Measurements from ENCODE around the gene KCNC4. TPM values are rescaled to one million over a fixed set of nuclear protein-coding genes. Genes with fewer than 3 reads are reported as not detected.

Gene KCNC4
- polyA plus RNA-seq, 1 donor from 2014 or later, result 0.57 TPM

DNA sequence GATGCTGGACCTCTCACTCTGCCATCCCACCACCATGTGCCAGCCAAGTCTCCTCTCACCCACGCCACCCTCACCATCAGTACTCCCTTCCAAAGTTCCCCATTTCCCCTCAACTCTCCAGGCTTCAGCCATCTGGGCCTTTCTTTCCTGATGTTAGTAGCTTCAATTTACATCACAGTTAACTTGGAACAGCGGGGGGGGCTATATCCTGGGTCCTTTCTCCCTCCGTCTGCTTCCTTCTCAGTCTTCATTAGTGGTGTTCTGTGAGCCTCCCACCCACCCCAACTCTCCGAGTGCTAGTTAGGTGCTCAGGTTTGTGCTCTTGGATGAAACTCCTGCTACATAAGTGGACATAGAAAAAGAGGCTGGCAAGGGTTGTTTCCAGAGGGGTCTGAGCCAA, 31.9 kb downstream of the KCNC4 start:
- Histone ChIP-seq H3K9me3 (ENCODE audit: low read length) (no peaks in the 10 kb centered on the region), H3K4me2 (ENCODE audit: low read length) (no peak overlapping the region), H3F3A (ENCODE audit: insufficient read depth, low read length, poor library complexity, severe bottlenecking) (no peaks in the 10 kb centered on the region), H3K9ac (ENCODE audit: low read length) (no peak overlapping the region), H3K79me2 (replicated peaks; ENCODE audit: insufficient read depth, low read length) (no peaks in the 10 kb centered on the region), H3K27ac (ENCODE audit: low read length) (no peak overlapping the region), H3K36me3 (ENCODE audit: insufficient read depth, low read length) (no peaks in the 10 kb centered on the region), H2AFZ (ENCODE audit: low read depth, low read length) (no peak overlapping the region), H4K20me1 (ENCODE audit: insufficient read depth) (no peaks in the 10 kb centered on the region), H3K4me3 (ENCODE audit: low read length) (no peak overlapping the region), H3K27me3 (ENCODE audit: insufficient read depth, low read depth, low read length) (no peaks in the 10 kb centered on the region), H3K9me2 (ENCODE audit: insufficient read depth, low read length) (no peaks in the 10 kb centered on the region)
- TF ChIP-seq TAF1 (IDR thresholded peaks at IDR 0.05; ENCODE audit: low read depth) (no peak), SMC3 (conservative IDR thresholded peaks at IDR 0.05; ENCODE audit: poor library complexity) (no peak), MXI1 (conservative IDR thresholded peaks at IDR 0.05; ENCODE audit: poor library complexity, severe bottlenecking) (no peak), RAD21 (conservative IDR thresholded peaks at IDR 0.05) (no peak), EZH2 (IDR thresholded peaks at IDR 0.05; ENCODE audit: borderline replicate concordance, insufficient read depth, low read length, poor library complexity, severe bottlenecking) (no peak), EP300 (conservative IDR thresholded peaks at IDR 0.05; ENCODE audit: poor library complexity, severe bottlenecking) (no peak), POLR2AphosphoS5 (IDR thresholded peaks at IDR 0.05) (no peak)
- TF ChIP-seq, protein P1, sequence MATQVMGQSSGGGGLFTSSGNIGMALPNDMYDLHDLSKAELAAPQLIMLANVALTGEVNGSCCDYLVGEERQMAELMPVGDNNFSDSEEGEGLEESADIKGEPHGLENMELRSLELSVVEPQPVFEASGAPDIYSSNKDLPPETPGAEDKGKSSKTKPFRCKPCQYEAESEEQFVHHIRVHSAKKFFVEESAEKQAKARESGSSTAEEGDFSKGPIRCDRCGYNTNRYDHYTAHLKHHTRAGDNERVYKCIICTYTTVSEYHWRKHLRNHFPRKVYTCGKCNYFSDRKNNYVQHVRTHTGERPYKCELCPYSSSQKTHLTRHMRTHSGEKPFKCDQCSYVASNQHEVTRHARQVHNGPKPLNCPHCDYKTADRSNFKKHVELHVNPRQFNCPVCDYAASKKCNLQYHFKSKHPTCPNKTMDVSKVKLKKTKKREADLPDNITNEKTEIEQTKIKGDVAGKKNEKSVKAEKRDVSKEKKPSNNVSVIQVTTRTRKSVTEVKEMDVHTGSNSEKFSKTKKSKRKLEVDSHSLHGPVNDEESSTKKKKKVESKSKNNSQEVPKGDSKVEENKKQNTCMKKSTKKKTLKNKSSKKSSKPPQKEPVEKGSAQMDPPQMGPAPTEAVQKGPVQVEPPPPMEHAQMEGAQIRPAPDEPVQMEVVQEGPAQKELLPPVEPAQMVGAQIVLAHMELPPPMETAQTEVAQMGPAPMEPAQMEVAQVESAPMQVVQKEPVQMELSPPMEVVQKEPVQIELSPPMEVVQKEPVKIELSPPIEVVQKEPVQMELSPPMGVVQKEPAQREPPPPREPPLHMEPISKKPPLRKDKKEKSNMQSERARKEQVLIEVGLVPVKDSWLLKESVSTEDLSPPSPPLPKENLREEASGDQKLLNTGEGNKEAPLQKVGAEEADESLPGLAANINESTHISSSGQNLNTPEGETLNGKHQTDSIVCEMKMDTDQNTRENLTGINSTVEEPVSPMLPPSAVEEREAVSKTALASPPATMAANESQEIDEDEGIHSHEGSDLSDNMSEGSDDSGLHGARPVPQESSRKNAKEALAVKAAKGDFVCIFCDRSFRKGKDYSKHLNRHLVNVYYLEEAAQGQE (IDR thresholded peaks at IDR 0.05; ENCODE audit: borderline replicate concordance), result no peak
- TF ChIP-seq, protein P2, sequence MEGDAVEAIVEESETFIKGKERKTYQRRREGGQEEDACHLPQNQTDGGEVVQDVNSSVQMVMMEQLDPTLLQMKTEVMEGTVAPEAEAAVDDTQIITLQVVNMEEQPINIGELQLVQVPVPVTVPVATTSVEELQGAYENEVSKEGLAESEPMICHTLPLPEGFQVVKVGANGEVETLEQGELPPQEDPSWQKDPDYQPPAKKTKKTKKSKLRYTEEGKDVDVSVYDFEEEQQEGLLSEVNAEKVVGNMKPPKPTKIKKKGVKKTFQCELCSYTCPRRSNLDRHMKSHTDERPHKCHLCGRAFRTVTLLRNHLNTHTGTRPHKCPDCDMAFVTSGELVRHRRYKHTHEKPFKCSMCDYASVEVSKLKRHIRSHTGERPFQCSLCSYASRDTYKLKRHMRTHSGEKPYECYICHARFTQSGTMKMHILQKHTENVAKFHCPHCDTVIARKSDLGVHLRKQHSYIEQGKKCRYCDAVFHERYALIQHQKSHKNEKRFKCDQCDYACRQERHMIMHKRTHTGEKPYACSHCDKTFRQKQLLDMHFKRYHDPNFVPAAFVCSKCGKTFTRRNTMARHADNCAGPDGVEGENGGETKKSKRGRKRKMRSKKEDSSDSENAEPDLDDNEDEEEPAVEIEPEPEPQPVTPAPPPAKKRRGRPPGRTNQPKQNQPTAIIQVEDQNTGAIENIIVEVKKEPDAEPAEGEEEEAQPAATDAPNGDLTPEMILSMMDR (IDR thresholded peaks at IDR 0.05; ENCODE audit: poor library complexity, severe bottlenecking), result no peak

DNA sequence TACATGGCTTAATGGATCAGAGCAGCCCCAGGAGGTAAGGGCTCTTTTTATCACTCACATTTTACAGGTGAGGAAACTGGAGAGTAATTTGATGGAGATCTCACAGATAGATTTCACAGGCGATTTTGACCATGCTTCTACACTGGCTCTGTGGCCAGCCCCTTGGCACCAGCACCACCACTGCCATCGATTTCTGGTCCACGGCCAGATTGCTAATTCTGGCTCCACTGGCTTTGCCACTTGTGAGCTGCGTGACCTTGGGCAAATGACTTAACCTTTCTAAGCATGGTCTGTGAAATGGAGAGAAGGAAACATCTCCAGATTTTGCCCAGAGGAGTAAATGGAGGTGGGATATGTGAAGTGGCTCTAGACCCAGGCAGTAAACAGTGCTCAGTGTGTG, 32.6 kb downstream of the KCNC4 start:
- no peaks in the 10 kb centered on the region for H3K9me2 ChIP-seq (ENCODE audit: insufficient read depth, low read length)
- TF ChIP-seq, protein P2 (IDR thresholded peaks at IDR 0.05; ENCODE audit: poor library complexity, severe bottlenecking), result no peak
- TF ChIP-seq EZH2 (IDR thresholded peaks at IDR 0.05; ENCODE audit: borderline replicate concordance, insufficient read depth, low read length, poor library complexity, severe bottlenecking), result no peak
- TF ChIP-seq MXI1 (conservative IDR thresholded peaks at IDR 0.05; ENCODE audit: poor library complexity, severe bottlenecking), result no peak
- no peak for TF ChIP-seq EP300 (conservative IDR thresholded peaks at IDR 0.05; ENCODE audit: poor library complexity, severe bottlenecking)
- no peak for TF ChIP-seq TAF1 (IDR thresholded peaks at IDR 0.05; ENCODE audit: low read depth)
- TF ChIP-seq, protein P1 (IDR thresholded peaks at IDR 0.05; ENCODE audit: borderline replicate concordance), result no peak
- TF ChIP-seq RAD21 (conservative IDR thresholded peaks at IDR 0.05), result no peak
- TF ChIP-seq SMC3 (conservative IDR thresholded peaks at IDR 0.05; ENCODE audit: poor library complexity), result no peak
- no peak for TF ChIP-seq POLR2AphosphoS5 (IDR thresholded peaks at IDR 0.05)
- H3K27me3 ChIP-seq (ENCODE audit: insufficient read depth, low read depth, low read length), result no peaks in the 10 kb centered on the region
- H4K20me1 ChIP-seq (ENCODE audit: insufficient read depth), result no peaks in the 10 kb centered on the region
- no peak overlapping the region for H2AFZ ChIP-seq (ENCODE audit: low read depth, low read length)
- H3K9me3 ChIP-seq (ENCODE audit: low read length), result no peaks in the 10 kb centered on the region
- no peak overlapping the region for H3K4me3 ChIP-seq (ENCODE audit: low read length)
- no peak overlapping the region for H3K9ac ChIP-seq (ENCODE audit: low read length)
- no peaks in the 10 kb centered on the region for H3F3A ChIP-seq (ENCODE audit: insufficient read depth, low read length, poor library complexity, severe bottlenecking)
- no peak overlapping the region for H3K27ac ChIP-seq (ENCODE audit: low read length)
- no peaks in the 10 kb centered on the region for H3K79me2 ChIP-seq (replicated peaks; ENCODE audit: insufficient read depth, low read length)
- no peak overlapping the region for H3K4me2 ChIP-seq (ENCODE audit: low read length)
- no peaks in the 10 kb centered on the region for H3K36me3 ChIP-seq (ENCODE audit: insufficient read depth, low read length)
